Activated T-helper 17 cell treated with anti-CD3 and anti-CD28 coated beads, Interleukin-2, amount 50 U/mL, for 72 hours (primary cell): ENCODE results near the gene MPHOSPH6. TPM values are rescaled to one million over a fixed set of nuclear protein-coding genes. Genes with fewer than 3 reads are reported as not detected.
"Not testable (repeated sequence)": the region's sequence is repeated elsewhere in the genome, so short reads cannot be mapped to it uniquely, and the experiment has no call there.

Experiments used
- ATAC-seq: fragments of 150-1000 bp; cut with Tn5 transposase; replicated peaks from 2 replicates; pipeline ENCODE4 v1.10.0; 2021; ENCODE audit warnings: mild to moderate bottlenecking, moderate library complexity
- H3K27ac Mint-ChIP-seq: one replicate; pipeline ENCODE4 v1.8.0; 2022; ENCODE audit warnings: mixed read lengths
- H3K27me3 Mint-ChIP-seq: one replicate; pipeline ENCODE4 v1.8.0; 2022; ENCODE audit warnings: mixed read lengths
- H3K36me3 Mint-ChIP-seq: one replicate; pipeline ENCODE4 v1.8.0; 2022; ENCODE audit warnings: low read depth, mild to moderate bottlenecking, mixed read lengths
- H3K4me1 Mint-ChIP-seq: one replicate; pipeline ENCODE4 v1.8.0; 2022; ENCODE audit warnings: mixed read lengths
- H3K4me3 Mint-ChIP-seq: one replicate; pipeline ENCODE4 v1.8.0; 2022; ENCODE audit warnings: mild to moderate bottlenecking, mixed read lengths
- H3K9me3 Mint-ChIP-seq: one replicate; pipeline ENCODE4 v1.8.0; 2022; ENCODE audit warnings: mixed read lengths
- total RNA-seq, 2 donors: library from RNA; stranded (reverse); gene quantifications; one replicate each; pipeline ENCODE4 v1.2.3, GENCODE V29; 2022

Gene MPHOSPH6
- total RNA-seq, 2 donors from 2014 or later, result 31.9 to 41.0 TPM

DNA sequence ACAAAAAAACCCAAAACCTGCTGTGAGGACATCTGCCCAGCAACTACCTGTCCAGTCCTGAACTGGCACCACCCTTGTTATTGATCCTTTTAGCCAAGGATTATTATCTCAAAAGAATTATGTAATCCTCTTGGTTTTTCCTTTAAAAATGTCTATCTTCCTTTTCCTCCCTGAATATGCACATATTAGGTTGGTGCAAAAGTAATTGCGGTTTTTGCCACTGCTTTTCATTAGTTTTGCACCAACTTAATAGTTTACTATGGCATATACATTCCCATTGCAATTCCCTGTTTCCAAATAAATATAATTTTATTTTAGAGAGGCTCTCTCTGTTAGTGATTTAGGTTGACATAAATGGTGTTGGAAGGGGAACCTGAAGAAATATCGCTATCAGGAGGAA lies 51.3 kb downstream of the MPHOSPH6 start:
- H3K36me3 Mint-ChIP-seq, result no peaks in the 10 kb centered on the region
- H3K4me3 Mint-ChIP-seq, result no peak overlapping the region
- H3K27me3 Mint-ChIP-seq, result peaks cover 1% of the 10 kb centered on the region
- no peaks in the 10 kb centered on the region for H3K9me3 Mint-ChIP-seq
- no peak for ATAC-seq
- no peaks in the 10 kb centered on the region for H3K4me1 Mint-ChIP-seq
- no peak overlapping the region for H3K27ac Mint-ChIP-seq

DNA sequence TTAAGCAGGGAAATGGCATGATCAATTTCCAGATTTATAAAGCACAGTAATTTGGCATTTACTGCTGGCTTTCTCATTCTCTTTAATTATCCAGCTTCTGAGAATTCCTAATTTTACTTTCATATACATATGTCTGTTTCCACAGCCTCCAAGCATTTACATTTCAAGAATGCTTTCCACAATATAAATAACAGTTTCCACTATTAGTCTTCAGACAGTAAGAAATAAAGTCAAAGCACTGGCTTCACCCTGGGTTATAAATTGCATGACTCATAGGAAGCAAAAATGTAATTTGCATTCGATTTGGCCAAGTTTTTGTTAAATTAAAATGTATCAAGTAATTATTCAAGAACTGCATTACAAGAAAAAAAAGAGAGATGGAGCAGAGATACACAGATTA lies 53.5 kb downstream of the MPHOSPH6 start:
- no peak overlapping the region for H3K4me3 Mint-ChIP-seq
- no peaks in the 10 kb centered on the region for H3K4me1 Mint-ChIP-seq
- no peak overlapping the region for H3K27ac Mint-ChIP-seq
- ATAC-seq, result no peak
- H3K27me3 Mint-ChIP-seq, result peaks cover 3% of the 10 kb centered on the region
- no peaks in the 10 kb centered on the region for H3K9me3 Mint-ChIP-seq
- no peaks in the 10 kb centered on the region for H3K36me3 Mint-ChIP-seq

GRCh38 chr16:82113741-82114140 lies 56.3 kb downstream of the MPHOSPH6 start:
- Mint-ChIP-seq H3K4me3 (no peak overlapping the region), H3K27me3 (peaks cover 7% of the 10 kb centered on the region), H3K9me3 (peaks cover 4% of the 10 kb centered on the region), H3K27ac (no peak overlapping the region), H3K36me3 (no peaks in the 10 kb centered on the region), H3K4me1 (peaks cover 7% of the 10 kb centered on the region)
- ATAC-seq, result no peak

DNA sequence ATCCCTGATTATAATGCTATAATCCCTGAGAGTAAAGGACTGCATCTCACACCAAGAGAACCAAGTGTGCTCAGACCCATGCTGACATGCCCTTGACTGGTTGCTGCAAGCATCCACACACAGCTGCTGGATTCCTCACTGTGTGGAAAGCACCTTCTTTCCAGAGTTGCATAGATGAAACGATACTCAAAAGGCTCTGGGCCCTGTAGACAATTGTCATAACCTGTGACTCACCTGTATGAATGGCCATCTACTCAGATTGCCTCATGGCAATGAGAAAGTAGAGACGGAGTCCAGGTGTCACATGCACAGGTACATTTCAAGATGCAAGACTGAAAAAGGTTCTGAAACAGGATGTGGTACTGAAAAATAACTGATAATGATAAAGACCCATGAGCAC lies 58.1 kb downstream of the MPHOSPH6 start:
- peaks cover 5% of the 10 kb centered on the region for H3K9me3 Mint-ChIP-seq
- no peaks in the 10 kb centered on the region for H3K36me3 Mint-ChIP-seq
- no peak overlapping the region for H3K27ac Mint-ChIP-seq
- ATAC-seq, result peak; percentile 59
- H3K4me1 Mint-ChIP-seq, result peaks cover 7% of the 10 kb centered on the region
- H3K27me3 Mint-ChIP-seq, result peaks cover 8% of the 10 kb centered on the region
- H3K4me3 Mint-ChIP-seq, result no peak overlapping the region

DNA sequence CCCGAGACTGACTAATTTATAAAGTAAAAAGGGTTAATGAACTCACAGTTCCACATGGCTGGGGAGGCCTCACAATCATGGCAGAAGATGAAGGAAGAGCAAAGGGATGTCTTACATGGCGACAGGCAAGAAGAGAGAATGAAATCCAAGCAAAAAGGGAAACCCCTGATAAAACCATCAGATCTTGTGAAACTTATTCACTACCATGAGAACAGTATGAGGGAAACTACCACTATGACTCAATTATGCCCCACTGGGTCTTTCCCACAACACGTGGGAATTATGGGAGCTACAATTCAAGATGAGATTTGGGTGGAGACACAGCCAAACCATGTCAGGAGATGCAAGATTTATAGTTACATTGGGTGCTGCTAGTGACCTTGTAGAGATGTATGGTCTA lies 60.8 kb downstream of the MPHOSPH6 start:
- H3K4me1 Mint-ChIP-seq, result not testable (repeated sequence)

GRCh38 chr16:82108774-82109173 lies 61.2 kb downstream of the MPHOSPH6 start:
- Mint-ChIP-seq H3K9me3 (peaks cover 5% of the 10 kb centered on the region), H3K27ac (no peak overlapping the region), H3K4me1 (peaks cover 7% of the 10 kb centered on the region), H3K4me3 (no peak overlapping the region), H3K36me3 (no peaks in the 10 kb centered on the region), H3K27me3 (peaks cover 7% of the 10 kb centered on the region)
- peak; percentile 38 for ATAC-seq

More for the DNA sequence above, 60.8 kb downstream of the MPHOSPH6 start:
- not testable (repeated sequence) for H3K27me3 Mint-ChIP-seq, H3K9me3 Mint-ChIP-seq, H3K4me3 Mint-ChIP-seq, H3K36me3 Mint-ChIP-seq, H3K27ac Mint-ChIP-seq
- peak; percentile 61 for ATAC-seq

DNA sequence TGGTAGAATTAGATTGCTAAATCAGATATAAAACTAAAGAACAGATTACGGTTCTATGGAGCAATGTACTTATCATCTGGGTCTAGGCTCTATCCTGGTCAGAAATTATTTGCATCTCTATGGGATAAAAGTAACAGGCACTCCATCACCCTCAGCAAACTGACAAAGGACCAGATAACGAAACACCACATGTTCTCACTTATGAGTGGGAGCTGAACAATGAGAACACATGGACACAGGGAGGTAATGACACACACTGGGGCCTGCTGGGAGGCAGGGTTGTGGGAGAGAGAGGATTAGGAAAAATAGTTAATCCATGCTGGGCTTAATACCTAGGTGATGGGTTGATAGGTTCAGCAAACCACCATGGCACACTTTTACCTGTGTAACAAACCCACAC lies 61.9 kb downstream of the MPHOSPH6 start:
- H3K27me3 Mint-ChIP-seq, result peaks cover 5% of the 10 kb centered on the region
- H3K36me3 Mint-ChIP-seq, result no peaks in the 10 kb centered on the region
- no peak for ATAC-seq
- H3K4me3 Mint-ChIP-seq, result no peak overlapping the region
- H3K27ac Mint-ChIP-seq, result no peak overlapping the region
- peaks cover 5% of the 10 kb centered on the region for H3K9me3 Mint-ChIP-seq
- H3K4me1 Mint-ChIP-seq, result peaks cover 7% of the 10 kb centered on the region

DNA sequence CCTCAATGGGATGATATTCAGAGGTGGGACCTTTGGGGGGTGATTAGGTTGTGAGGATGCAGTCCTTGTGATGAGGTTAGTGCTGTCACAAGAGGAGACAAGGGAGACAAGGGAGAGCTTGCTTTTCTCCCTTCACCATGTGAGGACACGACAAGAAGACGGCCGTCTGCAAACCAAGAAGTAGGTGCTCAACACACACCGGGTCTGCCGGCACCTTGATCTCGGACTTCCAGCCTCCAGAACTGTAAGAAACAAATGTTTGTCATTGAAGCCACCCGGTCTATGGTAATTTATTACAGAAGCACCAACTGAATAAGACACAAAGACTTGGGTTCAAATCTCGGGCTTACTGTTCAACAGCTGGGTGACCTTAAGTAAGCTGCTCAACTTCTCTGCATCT lies 64.9 kb downstream of the MPHOSPH6 start:
- H3K4me3 Mint-ChIP-seq, result no peak overlapping the region
- peaks cover 5% of the 10 kb centered on the region for H3K9me3 Mint-ChIP-seq
- H3K27ac Mint-ChIP-seq, result no peak overlapping the region
- no peaks in the 10 kb centered on the region for H3K36me3 Mint-ChIP-seq
- peaks cover 7% of the 10 kb centered on the region for H3K4me1 Mint-ChIP-seq
- no peak for ATAC-seq
- peaks cover 16% of the 10 kb centered on the region for H3K27me3 Mint-ChIP-seq

Other genes starting within 250 kb of the MPHOSPH6 start
- gene SDR42E1, start 158.8 kb downstream of the MPHOSPH6 start, total RNA-seq, result 1 to 10 TPM; 3.7 to 5.1 TPM
- gene HSD17B2, start 135.0 kb downstream of the MPHOSPH6 start, total RNA-seq, result not detected